ENCODE data around the gene OR8D1.

DNA sequence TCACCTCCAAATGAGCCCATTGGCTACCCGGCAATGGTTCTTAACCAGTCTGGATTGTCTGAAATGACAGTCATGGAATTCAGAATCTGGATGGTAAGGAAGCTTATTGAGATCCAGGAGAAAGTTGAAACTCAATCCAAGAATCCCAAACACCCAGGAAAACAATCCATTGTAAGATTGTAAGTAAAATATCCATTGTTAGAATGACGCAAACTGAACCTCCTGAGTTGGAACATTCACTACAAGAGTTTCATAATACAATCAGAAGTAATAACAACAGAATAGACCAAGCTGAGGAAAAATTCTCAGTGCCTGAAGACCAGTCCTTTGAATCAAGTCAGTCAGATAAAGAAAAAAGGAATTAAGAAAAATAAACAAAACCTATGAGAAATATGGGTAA is 35.5 kb downstream of the OR8D1 start:
- TF ChIP-seq RBM14 (IDR thresholded peaks at IDR 0.05; ENCODE audit: borderline replicate concordance, insufficient read depth, low read depth, low read length) (no peak), HMG20B (CRISPR knock-in tag; IDR thresholded peaks at IDR 0.05) (no peak), ZNF274 (IDR thresholded peaks at IDR 0.05; ENCODE audit: borderline replicate concordance, low read depth, low read length) (no peak), POLR2A (conservative IDR thresholded peaks at IDR 0.05) (no peak), CTCF (IDR thresholded peaks at IDR 0.05 in 2 of 3, conservative IDR thresholded peaks at IDR 0.05 in 1 of 3; ENCODE audit: insufficient read depth in 2 of 3, low read depth in 1 of 3, low read length in 3 of 3) (no peak), SAP30 (IDR thresholded peaks at IDR 0.05; ENCODE audit: borderline replicate concordance, insufficient read depth, low read depth, low read length, poor library complexity, severe bottlenecking) (no peak), NBN (IDR thresholded peaks at IDR 0.05; ENCODE audit: low read depth) (no peak), YBX1 (IDR thresholded peaks at IDR 0.05) (no peak)
- TF ChIP-seq, protein P1, sequence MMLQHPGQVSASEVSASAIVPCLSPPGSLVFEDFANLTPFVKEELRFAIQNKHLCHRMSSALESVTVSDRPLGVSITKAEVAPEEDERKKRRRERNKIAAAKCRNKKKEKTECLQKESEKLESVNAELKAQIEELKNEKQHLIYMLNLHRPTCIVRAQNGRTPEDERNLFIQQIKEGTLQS (IDR thresholded peaks at IDR 0.05): no peak
- TF ChIP-seq, protein P1 (CRISPR knock-in tag; conservative IDR thresholded peaks at IDR 0.05): no peak
- TF ChIP-seq, protein P2, sequence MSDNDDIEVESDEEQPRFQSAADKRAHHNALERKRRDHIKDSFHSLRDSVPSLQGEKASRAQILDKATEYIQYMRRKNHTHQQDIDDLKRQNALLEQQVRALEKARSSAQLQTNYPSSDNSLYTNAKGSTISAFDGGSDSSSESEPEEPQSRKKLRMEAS (CRISPR knock-in tag; IDR thresholded peaks at IDR 0.05): no peak
- TF ChIP-seq, protein P3, sequence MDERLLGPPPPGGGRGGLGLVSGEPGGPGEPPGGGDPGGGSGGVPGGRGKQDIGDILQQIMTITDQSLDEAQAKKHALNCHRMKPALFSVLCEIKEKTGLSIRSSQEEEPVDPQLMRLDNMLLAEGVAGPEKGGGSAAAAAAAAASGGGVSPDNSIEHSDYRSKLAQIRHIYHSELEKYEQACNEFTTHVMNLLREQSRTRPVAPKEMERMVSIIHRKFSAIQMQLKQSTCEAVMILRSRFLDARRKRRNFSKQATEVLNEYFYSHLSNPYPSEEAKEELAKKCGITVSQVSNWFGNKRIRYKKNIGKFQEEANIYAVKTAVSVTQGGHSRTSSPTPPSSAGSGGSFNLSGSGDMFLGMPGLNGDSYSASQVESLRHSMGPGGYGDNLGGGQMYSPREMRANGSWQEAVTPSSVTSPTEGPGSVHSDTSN (CRISPR knock-in tag; IDR thresholded peaks at IDR 0.05; ENCODE audit: low read depth): no peak
- TF ChIP-seq, protein P3 (tag; conservative IDR thresholded peaks at IDR 0.05; ENCODE audit: low read depth): no peak

All from K562 (cell line).